Activated B cell treated with CpG ODN at 0.5 μM for 24 hours (primary cell): ENCODE data around the gene TMA7B. TPM values are rescaled to one million over a fixed set of nuclear protein-coding genes. Genes with fewer than 3 reads are reported as not detected.

Experiments
- ATAC-seq: fragments of 200-7000 bp; cut with Tn5 transposase; one replicate; pipeline ENCODE4 v1.10.0; 2021; ENCODE audit warnings: low read depth, mild to moderate bottlenecking, moderate library complexity
- CTCF ChIA-PET: fragments of 350-600 bp; sonication (Branson Sonifier 250); formaldehyde crosslinking; loops from one replicate; lab custom pipeline; 2021; ENCODE audit warnings: antibody characterized with exemption; lab: Charles Lee
- POLR2A ChIA-PET: fragments of 350-600 bp; sonication (Branson Sonifier 250); formaldehyde crosslinking; loops from one replicate; lab custom pipeline; 2021; ENCODE audit warnings: antibody characterized with exemption; lab: Charles Lee
- DNase-seq: peaks from one replicate; pipeline ENCODE4 v3.0.0; 2022
- H3K27ac Mint-ChIP-seq: one replicate; pipeline ENCODE4 v1.8.0; 2020; ENCODE audit warnings: mixed read lengths
- H3K27me3 Mint-ChIP-seq: one replicate; pipeline ENCODE4 v1.8.0; 2021; ENCODE audit warnings: mixed read lengths
- H3K36me3 Mint-ChIP-seq: one replicate; pipeline ENCODE4 v1.8.0; 2021; ENCODE audit warnings: low read depth, mixed read lengths
- H3K4me1 Mint-ChIP-seq: one replicate; pipeline ENCODE4 v1.8.0; 2021; ENCODE audit warnings: mixed read lengths
- H3K4me3 Mint-ChIP-seq: one replicate; pipeline ENCODE4 v1.8.0; 2020; ENCODE audit warnings: mild to moderate bottlenecking, mixed read lengths
- H3K9me3 Mint-ChIP-seq: one replicate; pipeline ENCODE4 v1.8.0; 2020; ENCODE audit warnings: mixed read lengths
- CTCF ChIP-seq: fragments of 200-600 bp; IDR thresholded peaks from one replicate; pipeline ENCODE4 v1.8.0; 2022; ENCODE audit warnings: antibody characterized with exemption, mild to moderate bottlenecking
- intact Hi-C: fragments of 100-400 bp; cut with micrococcal nuclease; formaldehyde crosslinking; loops from one replicate; pipeline ENCODE4 v1.15.1; 2024
- total RNA-seq: library from RNA; stranded (reverse); gene quantifications from 2 replicates; pipeline ENCODE4 v1.2.3, GENCODE V29; 2022

The TMA7B gene
- total RNA-seq: 0.58 TPM in 1 of 2 replicates, not detected in the other

- DNase-seq: no peak
- peaks cover 32% of the 10 kb centered on the region for H3K4me1 Mint-ChIP-seq
- ChIA-PET CTCF (no interaction called here), POLR2A (no interaction called here)
- no peaks in the 10 kb centered on the region for H3K9me3 Mint-ChIP-seq
- H3K36me3 Mint-ChIP-seq: peaks cover 48% of the 10 kb centered on the region
- no peak for TF ChIP-seq CTCF
- intact Hi-C loops: no loop called here
- H3K4me3 Mint-ChIP-seq: no peak within 1 kb of the TSS
- H3K27me3 Mint-ChIP-seq: peaks cover 10% of the 10 kb centered on the region
- ATAC-seq: no peak
- H3K27ac Mint-ChIP-seq: no peak within 1 kb of the TSS
Observed at GRCh38 chr22:39959640-39960447, at the start of gene TMA7B. TMA7B (plus strand) TSS chr22:39960397; CDS start chr22:39964375, 3,978 bp downstream.

GRCh38 chr22:39910876-39911613, 49.2 kb upstream of the TMA7B start:
- TF ChIP-seq CTCF: no peak
- ChIA-PET CTCF (no interaction called here), POLR2A (interaction anchor here (0.7 to 1.3 kb wide), 2 partner anchors 12 to 85 kb away, joined by 3 to 5 read pairs; no protein-coding TSS in a partner anchor)
- no peak overlapping the region for H3K27ac Mint-ChIP-seq
- peaks cover 59% of the 10 kb centered on the region for H3K4me1 Mint-ChIP-seq
- H3K4me3 Mint-ChIP-seq: no peak overlapping the region
- no peaks in the 10 kb centered on the region for H3K9me3 Mint-ChIP-seq
- intact Hi-C loops: no loop called here
- no peak for DNase-seq
- no peaks in the 10 kb centered on the region for H3K27me3 Mint-ChIP-seq
- no peaks in the 10 kb centered on the region for H3K36me3 Mint-ChIP-seq
- no peak for ATAC-seq

GRCh38 chr22:39913321-39913720, 46.9 kb upstream of the TMA7B start:
- DNase-seq (no peak), ATAC-seq (no peak)
- intact Hi-C loops: no loop called here
- no peak for TF ChIP-seq CTCF
- Mint-ChIP-seq H3K4me1 (peaks cover 64% of the 10 kb centered on the region), H3K36me3 (no peaks in the 10 kb centered on the region), H3K27me3 (no peaks in the 10 kb centered on the region), H3K27ac (no peak overlapping the region), H3K9me3 (no peaks in the 10 kb centered on the region), H3K4me3 (no peak overlapping the region)
- POLR2A ChIA-PET: no interaction called here
- CTCF ChIA-PET: no interaction called here

- ChIA-PET CTCF (no interaction called here), POLR2A (no interaction called here)
- H3K9me3 Mint-ChIP-seq: no peaks in the 10 kb centered on the region
- no peak for TF ChIP-seq CTCF
- intact Hi-C loops: no loop called here
- H3K36me3 Mint-ChIP-seq: no peaks in the 10 kb centered on the region
- H3K4me3 Mint-ChIP-seq: no peak overlapping the region
- no peak overlapping the region for H3K27ac Mint-ChIP-seq
- ATAC-seq (no peak), DNase-seq (no peak)
- peaks cover 59% of the 10 kb centered on the region for H3K4me1 Mint-ChIP-seq
- H3K27me3 Mint-ChIP-seq: no peaks in the 10 kb centered on the region
Observed at GRCh38 chr22:39913886-39914285, 46.3 kb upstream of the TMA7B start.

GRCh38 chr22:39914584-39914983, 45.6 kb upstream of the TMA7B start:
- no peak overlapping the region for H3K27ac Mint-ChIP-seq
- H3K27me3 Mint-ChIP-seq: no peaks in the 10 kb centered on the region
- ATAC-seq (no peak), DNase-seq (no peak)
- no peak for TF ChIP-seq CTCF
- H3K4me1 Mint-ChIP-seq: peaks cover 56% of the 10 kb centered on the region
- H3K36me3 Mint-ChIP-seq: peaks cover 2% of the 10 kb centered on the region
- intact Hi-C loops: no loop called here
- no peaks in the 10 kb centered on the region for H3K9me3 Mint-ChIP-seq
- H3K4me3 Mint-ChIP-seq: no peak overlapping the region
- POLR2A ChIA-PET: no interaction called here
- CTCF ChIA-PET: no interaction called here
